ENCODE data around the gene TRPC5OS.

DNA sequence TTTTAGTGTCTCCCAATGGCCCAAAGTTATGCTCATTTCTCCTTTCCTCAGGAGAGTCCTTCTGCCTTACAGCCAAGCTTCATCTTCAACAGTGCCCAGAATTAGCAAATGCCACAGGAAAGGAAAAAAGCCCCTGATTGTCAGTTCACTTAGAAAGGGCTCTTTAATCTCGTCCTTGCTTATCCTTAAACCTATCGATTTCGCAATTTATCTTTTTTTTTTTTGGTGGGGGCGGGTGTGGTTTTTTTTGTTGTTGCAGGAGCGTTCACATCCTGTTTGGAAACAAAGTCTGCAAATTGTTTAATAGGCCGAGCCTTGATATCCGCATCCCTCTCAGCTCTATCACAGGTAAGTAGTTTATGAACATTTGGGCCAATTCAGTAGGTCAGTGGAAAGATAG, 20.2 kb downstream of the TRPC5OS start:
- TF ChIP-seq, protein P1, sequence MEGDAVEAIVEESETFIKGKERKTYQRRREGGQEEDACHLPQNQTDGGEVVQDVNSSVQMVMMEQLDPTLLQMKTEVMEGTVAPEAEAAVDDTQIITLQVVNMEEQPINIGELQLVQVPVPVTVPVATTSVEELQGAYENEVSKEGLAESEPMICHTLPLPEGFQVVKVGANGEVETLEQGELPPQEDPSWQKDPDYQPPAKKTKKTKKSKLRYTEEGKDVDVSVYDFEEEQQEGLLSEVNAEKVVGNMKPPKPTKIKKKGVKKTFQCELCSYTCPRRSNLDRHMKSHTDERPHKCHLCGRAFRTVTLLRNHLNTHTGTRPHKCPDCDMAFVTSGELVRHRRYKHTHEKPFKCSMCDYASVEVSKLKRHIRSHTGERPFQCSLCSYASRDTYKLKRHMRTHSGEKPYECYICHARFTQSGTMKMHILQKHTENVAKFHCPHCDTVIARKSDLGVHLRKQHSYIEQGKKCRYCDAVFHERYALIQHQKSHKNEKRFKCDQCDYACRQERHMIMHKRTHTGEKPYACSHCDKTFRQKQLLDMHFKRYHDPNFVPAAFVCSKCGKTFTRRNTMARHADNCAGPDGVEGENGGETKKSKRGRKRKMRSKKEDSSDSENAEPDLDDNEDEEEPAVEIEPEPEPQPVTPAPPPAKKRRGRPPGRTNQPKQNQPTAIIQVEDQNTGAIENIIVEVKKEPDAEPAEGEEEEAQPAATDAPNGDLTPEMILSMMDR (IDR thresholded peaks at IDR 0.05) = no peak
- no peak for TF ChIP-seq EZH2 (IDR thresholded peaks at IDR 0.05; ENCODE audit: borderline replicate concordance, insufficient read depth, low read depth, low read length, poor library complexity, severe bottlenecking)

All from B cell (primary cell).